ENCODE results near the gene SLC16A2.

GRCh38 chrX:74461384-74461783 is 40.1 kb downstream of the SLC16A2 start:
- TF ChIP-seq CTCF (IDR thresholded peaks at IDR 0.05) (no peak), POLR2A (IDR thresholded peaks at IDR 0.05) (no peak)
